Central memory CD4-positive, alpha-beta T cell (primary cell): ENCODE data around the gene L1TD1.
"Not testable (repeated sequence)": the region's sequence is repeated elsewhere in the genome, so short reads cannot be mapped to it uniquely, and the experiment has no call there.

Experiments
- DNase-seq: peaks from one replicate; pipeline ENCODE4 v3.0.0; 2022
- total RNA-seq, 3 experiments: gene quantifications; one replicate each; lab custom pipeline; 2026; lab: John Stamatoyannopoulos, UW

L1TD1 gene
- total RNA-seq: 0 reads per million in 3 experiments

- DNase-seq: no peak
Observed at GRCh38 chr1:62194651-62195544, at the start of gene L1TD1. L1TD1 (plus strand) TSS chr1:62194849; CDS start chr1:62206629, 11,780 bp downstream.

- DNase-seq: no peak
Observed at GRCh38 chr1:62159940-62160348, 34.7 kb upstream of the L1TD1 start.

GRCh38 chr1:62161711-62162110, 32.9 kb upstream of the L1TD1 start:
- DNase-seq: no peak

- not testable (repeated sequence) for DNase-seq
Observed at GRCh38 chr1:62170380-62170779, 24.3 kb upstream of the L1TD1 start.

GRCh38 chr1:62175568-62176179, 19.0 kb upstream of the L1TD1 start:
- DNase-seq: peak; percentile 21

GRCh38 chr1:62176597-62177312, 17.9 kb upstream of the L1TD1 start:
- no peak for DNase-seq

GRCh38 chr1:62177621-62178020, 17.0 kb upstream of the L1TD1 start:
- DNase-seq: no peak

- no peak for DNase-seq
Observed at GRCh38 chr1:62178372-62178771, 16.3 kb upstream of the L1TD1 start.

GRCh38 chr1:62180054-62180453, 14.6 kb upstream of the L1TD1 start:
- not testable (repeated sequence) for DNase-seq

- DNase-seq: no peak
Observed at GRCh38 chr1:62180639-62181038, 14.0 kb upstream of the L1TD1 start.

GRCh38 chr1:62181532-62181931, 13.1 kb upstream of the L1TD1 start:
- DNase-seq: no peak

- not testable (repeated sequence) for DNase-seq
Observed at GRCh38 chr1:62182157-62182556, 12.5 kb upstream of the L1TD1 start.

- DNase-seq: not testable (repeated sequence)
Observed at GRCh38 chr1:62183164-62184020, 11.3 kb upstream of the L1TD1 start.

GRCh38 chr1:62184336-62184735, 10.3 kb upstream of the L1TD1 start:
- DNase-seq: no peak

GRCh38 chr1:62185233-62185632, 9.4 kb upstream of the L1TD1 start:
- not testable (repeated sequence) for DNase-seq

- DNase-seq: no peak
Observed at GRCh38 chr1:62185677-62186076, 9.0 kb upstream of the L1TD1 start.

- no peak for DNase-seq
Observed at GRCh38 chr1:62187548-62187947, 7.1 kb upstream of the L1TD1 start.

GRCh38 chr1:62188111-62188510, 6.5 kb upstream of the L1TD1 start:
- DNase-seq: no peak

GRCh38 chr1:62196086-62196690, 1.5 kb downstream of the L1TD1 start:
- no peak for DNase-seq

GRCh38 chr1:62198069-62198780, 3.6 kb downstream of the L1TD1 start:
- no peak for DNase-seq

- DNase-seq: no peak
Observed at GRCh38 chr1:62198781-62199125, 4.1 kb downstream of the L1TD1 start.
